Activated naive CD8-positive, alpha-beta T cell (primary cell): ENCODE results near the gene PRTN3.
"Not testable (repeated sequence)": the region's sequence is repeated elsewhere in the genome, so short reads cannot be mapped to it uniquely, and the experiment has no call there.

Experiments used
- H3K27ac Mint-ChIP-seq: one replicate; pipeline ENCODE4 v1.8.0; 2021; ENCODE audit warnings: mixed read lengths
- H3K27me3 Mint-ChIP-seq: one replicate; pipeline ENCODE4 v1.8.0; 2021; ENCODE audit warnings: mixed read lengths
- H3K36me3 Mint-ChIP-seq: one replicate; pipeline ENCODE4 v1.8.0; 2021; ENCODE audit warnings: mixed read lengths
- H3K4me1 Mint-ChIP-seq: one replicate; pipeline ENCODE4 v1.8.0; 2021; ENCODE audit warnings: low read depth, mixed read lengths
- H3K4me3 Mint-ChIP-seq: one replicate; pipeline ENCODE4 v1.8.0; 2021; ENCODE audit warnings: mild to moderate bottlenecking, mixed read lengths
- H3K9me3 Mint-ChIP-seq: one replicate; pipeline ENCODE4 v1.8.0; 2021; ENCODE audit warnings: low read depth, mixed read lengths

PRTN3 gene

GRCh38 chr19:871446-872265 lies 30.9 kb downstream of the PRTN3 start:
- Mint-ChIP-seq H3K27me3 (no peaks in the 10 kb centered on the region), H3K4me3 (peak overlapping the region; percentile 70), H3K36me3 (peaks cover 2% of the 10 kb centered on the region), H3K27ac (peak overlapping the region; percentile 41), H3K9me3 (no peaks in the 10 kb centered on the region), H3K4me1 (peaks cover 15% of the 10 kb centered on the region)

GRCh38 chr19:872266-872951 lies 31.6 kb downstream of the PRTN3 start:
- Mint-ChIP-seq H3K4me3 (peak overlapping the region; percentile 70), H3K27me3 (no peaks in the 10 kb centered on the region), H3K4me1 (peaks cover 15% of the 10 kb centered on the region), H3K9me3 (no peaks in the 10 kb centered on the region), H3K27ac (peak overlapping the region; percentile 54), H3K36me3 (peaks cover 2% of the 10 kb centered on the region)

GRCh38 chr19:873084-873483 lies 32.3 kb downstream of the PRTN3 start:
- no peaks in the 10 kb centered on the region for H3K9me3 Mint-ChIP-seq
- no peak overlapping the region for H3K27ac Mint-ChIP-seq
- H3K4me1 Mint-ChIP-seq = peaks cover 15% of the 10 kb centered on the region
- H3K36me3 Mint-ChIP-seq = peaks cover 2% of the 10 kb centered on the region
- no peak overlapping the region for H3K4me3 Mint-ChIP-seq
- H3K27me3 Mint-ChIP-seq = no peaks in the 10 kb centered on the region

- Mint-ChIP-seq H3K4me1 (peaks cover 15% of the 10 kb centered on the region), H3K27ac (no peak overlapping the region), H3K27me3 (no peaks in the 10 kb centered on the region), H3K9me3 (no peaks in the 10 kb centered on the region), H3K4me3 (no peak overlapping the region), H3K36me3 (peaks cover 2% of the 10 kb centered on the region)
Observed at GRCh38 chr19:873561-874041, 32.8 kb downstream of the PRTN3 start.

- H3K27ac Mint-ChIP-seq = no peak overlapping the region
- H3K4me1 Mint-ChIP-seq = peaks cover 12% of the 10 kb centered on the region
- H3K36me3 Mint-ChIP-seq = no peaks in the 10 kb centered on the region
Observed at GRCh38 chr19:875265-875879, 34.6 kb downstream of the PRTN3 start.

GRCh38 chr19:876089-876488 lies 35.3 kb downstream of the PRTN3 start:
- no peak overlapping the region for H3K4me3 Mint-ChIP-seq

More at GRCh38 chr19:875265-875879, 34.6 kb downstream of the PRTN3 start:
- Mint-ChIP-seq H3K4me3 (no peak overlapping the region), H3K27me3 (no peaks in the 10 kb centered on the region), H3K9me3 (no peaks in the 10 kb centered on the region)

GRCh38 chr19:876780-877314 lies 36.0 kb downstream of the PRTN3 start:
- Mint-ChIP-seq H3K4me1 (peaks cover 9% of the 10 kb centered on the region), H3K27ac (no peak overlapping the region), H3K4me3 (no peak overlapping the region), H3K9me3 (no peaks in the 10 kb centered on the region), H3K36me3 (no peaks in the 10 kb centered on the region), H3K27me3 (no peaks in the 10 kb centered on the region)

More at GRCh38 chr19:876089-876488, 35.3 kb downstream of the PRTN3 start:
- Mint-ChIP-seq H3K27me3 (no peaks in the 10 kb centered on the region), H3K27ac (peak overlapping the region; percentile 6), H3K36me3 (no peaks in the 10 kb centered on the region), H3K9me3 (no peaks in the 10 kb centered on the region), H3K4me1 (peaks cover 11% of the 10 kb centered on the region)

- not testable (repeated sequence) for H3K9me3 Mint-ChIP-seq, H3K27me3 Mint-ChIP-seq, H3K4me1 Mint-ChIP-seq, H3K36me3 Mint-ChIP-seq, H3K27ac Mint-ChIP-seq, H3K4me3 Mint-ChIP-seq
Observed at GRCh38 chr19:877992-878660, 37.3 kb downstream of the PRTN3 start.

- not testable (repeated sequence) for H3K27ac Mint-ChIP-seq, H3K27me3 Mint-ChIP-seq, H3K36me3 Mint-ChIP-seq, H3K4me1 Mint-ChIP-seq, H3K9me3 Mint-ChIP-seq, H3K4me3 Mint-ChIP-seq
Observed at GRCh38 chr19:878751-879561, 38.2 kb downstream of the PRTN3 start.

- no peak overlapping the region for H3K4me3 Mint-ChIP-seq
- H3K4me1 Mint-ChIP-seq = peaks cover 2% of the 10 kb centered on the region
- H3K27ac Mint-ChIP-seq = no peak overlapping the region
Observed at GRCh38 chr19:879711-880438, 39.1 kb downstream of the PRTN3 start.

GRCh38 chr19:881385-882071 lies 40.7 kb downstream of the PRTN3 start:
- H3K4me1 Mint-ChIP-seq = peaks cover 2% of the 10 kb centered on the region
- no peaks in the 10 kb centered on the region for H3K36me3 Mint-ChIP-seq
- no peak overlapping the region for H3K27ac Mint-ChIP-seq
- H3K4me3 Mint-ChIP-seq = no peak overlapping the region
- no peaks in the 10 kb centered on the region for H3K27me3 Mint-ChIP-seq
- no peaks in the 10 kb centered on the region for H3K9me3 Mint-ChIP-seq

More at GRCh38 chr19:879711-880438, 39.1 kb downstream of the PRTN3 start:
- Mint-ChIP-seq H3K9me3 (no peaks in the 10 kb centered on the region), H3K36me3 (no peaks in the 10 kb centered on the region), H3K27me3 (no peaks in the 10 kb centered on the region)

GRCh38 chr19:882871-883497 lies 42.2 kb downstream of the PRTN3 start:
- H3K9me3 Mint-ChIP-seq = no peaks in the 10 kb centered on the region
- no peaks in the 10 kb centered on the region for H3K36me3 Mint-ChIP-seq
- no peak overlapping the region for H3K4me3 Mint-ChIP-seq
- no peaks in the 10 kb centered on the region for H3K27me3 Mint-ChIP-seq
- H3K27ac Mint-ChIP-seq = no peak overlapping the region
- H3K4me1 Mint-ChIP-seq = peaks cover 9% of the 10 kb centered on the region
